Thyroid gland (tissue), 4 donors: ENCODE data around the gene PFAS. TPM values are rescaled to one million over a fixed set of nuclear protein-coding genes. Genes with fewer than 3 reads are reported as not detected.

ENCODE experiments used
- DNase-seq, 2 donors: peaks; one replicate each; pipeline ENCODE4 v3.0.0-alpha.2; 2019
- H3K27ac ChIP-seq, 3 donors: fragments of 200-600 bp; sonication (generic); 1 replicate in 2 of 3; 2 replicates in 1 of 3; pipeline ENCODE4 v1.5.1; 2016 to 2019; ENCODE audit warnings: mild to moderate bottlenecking in 1 of 3, moderate library complexity in 1 of 3
- H3K27me3 ChIP-seq: fragments of 200-600 bp; sonication (generic); one replicate; pipeline ENCODE4 v1.5.1; 2019
- H3K36me3 ChIP-seq, 2 donors: fragments of 200-600 bp; sonication (generic); one replicate each; pipeline ENCODE4 v1.5.1; 2016 to 2019
- H3K4me1 ChIP-seq, 2 donors: fragments of 200-600 bp; sonication (generic); one replicate each; pipeline ENCODE4 v1.5.1; 2017 to 2019
- H3K4me3 ChIP-seq, 3 donors: fragments of 200-600 bp; sonication (generic); replicated peaks in 1 of 3; 1 replicate in 2 of 3; 2 replicates in 1 of 3; pipeline ENCODE4 v1.5.1; 2016; ENCODE audit warnings: mild to moderate bottlenecking in 1 of 3
- H3K9me3 ChIP-seq: fragments of 200-600 bp; sonication (generic); one replicate; pipeline ENCODE4 v1.5.1; 2017
- CTCF ChIP-seq, 6 experiments: fragments of 200-600 bp in 3 of 6; fragments of 450-650 bp in 3 of 6; sonication (generic) in 3 of 6; IDR thresholded peaks; one replicate each; pipeline ENCODE4 v1.5.1; 2016 to 2019; ENCODE audit warnings: antibody characterized with exemption in 6 of 6, mild to moderate bottlenecking in 2 of 6, inconsistent platforms in 1 of 6, moderate library complexity in 1 of 6
- POLR2A ChIP-seq, 2 donors: fragments of 450-650 bp; IDR thresholded peaks; one replicate each; pipeline ENCODE4 v1.6.1; 2017; ENCODE audit warnings: antibody characterized with exemption in 2 of 2, mild to moderate bottlenecking in 2 of 2, moderate library complexity in 1 of 2
- WGBS, 2 donors: methylation state at CpG; one replicate each; pipeline ENCODE4 v1.1.5; 2017; 5-methylcytosine and 5-hydroxymethylcytosine counted together
- intact Hi-C: fragments of 100-400 bp; cut with DNase I; formaldehyde crosslinking; loops from one replicate; pipeline ENCODE4 v1.15.1; 2023
- total RNA-seq, 4 donors: library from RNA; depleted of rRNA; stranded (reverse); fragments of >200 nt; gene quantifications; one replicate each; pipeline ENCODE4 v1.2.3, GENCODE V29; 2016

Gene PFAS
- total RNA-seq, 4 donors from 2014 or later, result 14.8 to 39.5 (median 18.3) TPM

- Histone ChIP-seq H3K27me3 (no peaks in the 10 kb centered on the region), H3K4me3 (no peak overlapping the region), H3K36me3 (peaks cover 17 to 25% of the 10 kb centered on the region in 2 donors), H3K4me1 (no peaks in the 10 kb centered on the region), H3K27ac (no peak overlapping the region), H3K9me3 (no peaks in the 10 kb centered on the region)
- 94 to 96% methylated on average over 4 of the region's 8 CpGs for WGBS, 2 donors
- DNase-seq, result no peak
- TF ChIP-seq POLR2A (IDR thresholded peaks at IDR 0.05) (no peak), CTCF (IDR thresholded peaks at IDR 0.05) (no peak)
- intact Hi-C loops, result no loop called here
Observed at GRCh38 chr17:8257801-8258200, 8.7 kb downstream of the PFAS start.

GRCh38 chr17:8264320-8264719 lies 15.2 kb downstream of the PFAS start:
- no peak for DNase-seq
- H3K36me3 ChIP-seq, result peaks cover 11 to 26% of the 10 kb centered on the region in 2 donors
- H3K4me3 ChIP-seq, result no peak overlapping the region
- H3K4me1 ChIP-seq, result no peaks in the 10 kb centered on the region
- H3K9me3 ChIP-seq, result no peaks in the 10 kb centered on the region
- 96 to 98% methylated on average over 5 to 8 of the region's 10 CpGs for WGBS, 2 donors
- TF ChIP-seq CTCF (IDR thresholded peaks at IDR 0.05), result no peak
- no peak for TF ChIP-seq POLR2A (IDR thresholded peaks at IDR 0.05)
- intact Hi-C loops, result no loop called here
- H3K27ac ChIP-seq, result no peak overlapping the region
- H3K27me3 ChIP-seq, result no peaks in the 10 kb centered on the region

- H3K27ac ChIP-seq, result no peak overlapping the region
- 98 to 99% methylated on average over 12 to 18 of the region's 18 CpGs for WGBS, 2 donors
- H3K27me3 ChIP-seq, result no peaks in the 10 kb centered on the region
- H3K9me3 ChIP-seq, result no peaks in the 10 kb centered on the region
- H3K36me3 ChIP-seq, result peaks cover 10 to 26% of the 10 kb centered on the region in 2 donors
- DNase-seq, result no peak
- TF ChIP-seq POLR2A (IDR thresholded peaks at IDR 0.05) (no peak), CTCF (IDR thresholded peaks at IDR 0.05) (no peak)
- H3K4me3 ChIP-seq, result no peak overlapping the region
- intact Hi-C loops, result no loop called here
- H3K4me1 ChIP-seq, result no peaks in the 10 kb centered on the region
Observed at GRCh38 chr17:8264836-8265542, 15.9 kb downstream of the PFAS start.

GRCh38 chr17:8266648-8267479 lies 17.8 kb downstream of the PFAS start:
- Histone ChIP-seq H3K27ac (no peak overlapping the region), H3K4me3 (no peak overlapping the region), H3K9me3 (no peaks in the 10 kb centered on the region), H3K36me3 (peaks cover 10 to 26% of the 10 kb centered on the region in 2 donors), H3K27me3 (no peaks in the 10 kb centered on the region), H3K4me1 (no peaks in the 10 kb centered on the region)
- intact Hi-C loops, result no loop called here
- 92 to 94% methylated on average over 15 to 21 of the region's 29 CpGs for WGBS, 2 donors
- DNase-seq, result no peak
- TF ChIP-seq POLR2A (IDR thresholded peaks at IDR 0.05), result no peak
- TF ChIP-seq CTCF (IDR thresholded peaks at IDR 0.05), result no peak
